ENCODE measurements around the gene CHST3.
"Not testable (repeated sequence)": the region's sequence is repeated elsewhere in the genome, so short reads cannot be mapped to it uniquely, and the experiment has no call there.

CHST3 gene

GRCh38 chr10:71975087-71975870 lies 11.1 kb downstream of the CHST3 start:
- FAIRE-seq = no peak

DNA sequence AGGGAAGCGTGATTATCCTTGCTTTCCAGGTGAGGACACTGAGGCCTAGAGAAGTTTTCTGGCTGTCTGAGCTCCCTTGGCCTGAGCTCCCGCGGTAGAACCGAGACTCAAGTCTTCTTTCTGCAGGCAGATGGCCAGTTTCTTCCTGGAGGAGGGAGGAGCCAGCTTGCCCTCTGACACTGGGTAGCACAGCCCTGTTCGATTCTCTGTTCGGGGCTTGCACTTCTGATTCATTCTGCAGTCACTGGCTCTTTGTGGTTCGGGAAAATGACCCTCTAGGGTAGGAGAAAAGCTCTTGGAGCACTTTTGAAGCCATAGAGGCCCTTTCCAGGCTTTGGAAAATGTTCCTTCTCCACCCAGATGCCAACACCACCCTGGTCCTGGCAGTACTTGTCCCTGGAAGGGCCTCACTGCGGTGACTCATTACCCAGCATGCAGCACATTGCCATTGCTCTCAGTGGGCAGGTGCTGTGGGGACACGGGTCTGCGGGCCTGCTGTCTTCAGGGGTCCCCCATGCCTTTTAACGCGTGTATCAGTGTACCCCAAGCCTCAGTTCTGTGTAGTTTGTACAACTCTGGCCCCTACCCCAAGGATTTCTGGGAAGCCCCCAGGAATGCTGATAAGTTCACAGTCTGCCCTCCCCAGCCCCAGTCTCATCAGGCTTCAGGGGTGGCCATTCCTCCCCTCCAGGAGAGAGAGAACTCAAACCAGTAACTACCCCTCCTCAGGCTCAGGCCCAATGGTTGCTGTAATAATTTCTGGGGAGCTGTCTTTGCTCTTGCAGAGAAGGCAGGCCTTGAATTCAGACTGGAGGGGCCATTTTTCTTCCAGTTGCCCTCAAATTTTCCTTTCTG lies 11.9 kb downstream of the CHST3 start:
- FAIRE-seq = no peak

DNA sequence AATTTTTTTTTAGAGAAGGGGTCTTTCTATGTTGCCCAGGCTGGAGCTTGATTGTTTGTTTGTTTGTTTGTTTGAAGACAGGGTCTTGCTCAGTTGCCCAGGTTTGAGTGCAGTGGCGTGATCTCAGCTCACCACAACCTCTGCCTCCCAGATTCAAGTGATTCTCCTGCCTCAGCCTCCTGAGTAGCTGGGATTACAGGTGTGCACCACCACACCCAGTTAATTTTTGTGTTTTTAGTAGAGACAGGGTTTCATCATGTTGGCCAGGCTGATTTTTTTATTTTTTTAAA lies 13.4 kb downstream of the CHST3 start:
- FAIRE-seq = not testable (repeated sequence)

DNA sequence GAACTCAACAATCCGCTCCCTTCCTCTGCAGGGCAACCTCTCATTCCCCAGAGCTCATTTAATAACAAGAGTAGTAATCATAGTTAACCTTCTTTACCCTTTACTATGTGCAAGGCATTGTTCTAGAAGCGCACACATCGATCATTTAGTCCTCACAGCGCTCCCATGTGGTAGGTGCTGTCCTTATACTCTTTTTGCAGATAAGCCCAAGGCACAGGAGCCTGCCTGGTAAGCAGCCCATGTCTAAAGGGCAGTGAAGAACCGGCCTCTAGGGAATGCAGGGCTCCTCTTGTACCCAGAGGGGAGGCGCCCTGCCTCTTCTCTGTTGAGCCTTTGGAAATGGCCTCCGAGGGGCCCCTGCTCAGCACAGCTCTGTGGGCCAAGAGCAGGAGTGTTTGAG lies 14.3 kb downstream of the CHST3 start:
- FAIRE-seq = no peak

DNA sequence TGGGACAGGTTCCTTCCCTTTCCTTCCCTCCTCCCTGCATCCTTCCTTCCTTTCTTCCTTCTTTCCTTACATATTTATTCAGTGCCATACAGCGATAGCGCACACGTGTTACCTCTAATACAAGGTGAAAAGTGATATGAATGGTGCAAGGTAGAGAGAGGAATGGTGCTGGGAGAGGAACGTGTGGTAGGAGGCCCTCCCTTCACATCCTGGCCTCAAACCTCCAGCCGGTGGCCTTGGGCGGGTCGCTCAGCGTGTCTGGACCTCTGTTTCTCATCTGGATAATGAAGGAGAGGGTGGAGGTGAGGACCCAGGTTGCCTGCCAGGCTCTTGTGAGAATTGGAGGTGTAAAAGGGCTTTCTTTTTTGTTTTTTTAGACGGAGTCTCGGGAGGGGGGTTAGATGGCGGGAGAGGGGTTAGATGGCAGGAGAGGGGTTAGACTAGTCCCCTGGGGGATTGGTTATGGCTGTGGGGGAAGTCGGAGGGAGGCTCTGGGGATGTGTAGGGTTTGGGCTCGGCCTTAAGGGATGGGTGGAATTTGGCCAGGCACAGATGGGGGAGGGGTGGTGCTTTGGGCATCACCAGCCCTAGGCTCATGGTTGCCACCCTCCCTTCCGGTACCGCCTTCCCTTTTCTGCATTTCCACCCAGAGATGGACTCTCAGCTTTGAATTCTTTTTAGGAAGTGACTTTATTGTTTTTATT lies 14.9 kb downstream of the CHST3 start:
- FAIRE-seq = no peak

DNA sequence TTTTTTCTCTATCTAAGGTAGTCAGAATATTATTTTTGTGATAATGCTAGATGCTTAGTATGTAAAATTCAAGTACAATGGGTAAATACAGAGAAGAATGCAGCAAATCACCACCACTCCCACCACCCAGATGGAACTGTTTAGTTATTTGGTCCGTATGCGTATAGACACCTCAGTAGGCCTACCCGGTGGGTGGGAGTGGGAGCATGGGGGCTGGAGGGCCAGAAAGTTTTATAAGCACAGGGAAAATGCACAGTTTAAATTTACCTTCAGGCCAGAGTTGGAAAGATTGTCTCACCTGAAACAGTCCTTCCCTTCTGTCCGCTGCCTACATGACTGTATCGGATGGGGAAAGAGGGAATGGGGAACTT lies 15.5 kb downstream of the CHST3 start:
- no peak for FAIRE-seq

GRCh38 chr10:71980181-71981014 lies 16.2 kb downstream of the CHST3 start:
- no peak for FAIRE-seq

- FAIRE-seq = no peak
These were observed 17.1 kb downstream of the CHST3 start for GRCh38 chr10:71981015-71981875.

- FAIRE-seq = no peak
These were observed 17.7 kb downstream of the CHST3 start for GRCh38 chr10:71981876-71982230.

- FAIRE-seq = no peak
These were observed 18.3 kb downstream of the CHST3 start for GRCh38 chr10:71982269-71983178.

- FAIRE-seq = no peak
These were observed 20.1 kb downstream of the CHST3 start for GRCh38 chr10:71984126-71984808.

DNA sequence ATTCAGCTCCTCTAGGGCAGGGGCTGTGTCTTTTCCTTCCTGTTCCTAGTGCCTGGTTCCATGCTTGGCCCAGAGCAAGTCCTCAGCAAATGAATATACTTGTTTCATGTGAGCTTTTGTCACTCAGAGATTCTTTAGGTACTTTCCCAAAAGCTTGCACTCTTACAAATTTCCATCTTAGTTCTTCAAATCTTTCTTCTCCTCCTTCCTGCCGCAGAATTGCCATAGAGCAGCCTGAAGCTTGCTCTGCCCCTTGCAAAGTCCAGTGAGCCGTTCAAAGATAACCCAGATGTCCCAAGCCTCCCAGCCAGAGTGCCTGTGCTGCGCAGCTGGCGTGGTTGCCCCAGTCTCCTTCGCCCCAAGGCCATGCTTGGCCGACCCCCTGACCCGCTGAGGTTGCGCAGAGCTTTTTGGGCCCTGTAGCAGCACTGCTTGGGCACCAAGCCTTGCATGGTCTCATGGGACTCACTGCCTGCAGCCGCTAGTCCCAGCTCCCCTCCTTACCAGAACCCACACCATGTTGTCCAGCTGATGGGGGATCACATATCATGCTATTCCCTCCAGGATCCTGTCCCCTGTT lies 20.7 kb downstream of the CHST3 start:
- FAIRE-seq = no peak

DNA sequence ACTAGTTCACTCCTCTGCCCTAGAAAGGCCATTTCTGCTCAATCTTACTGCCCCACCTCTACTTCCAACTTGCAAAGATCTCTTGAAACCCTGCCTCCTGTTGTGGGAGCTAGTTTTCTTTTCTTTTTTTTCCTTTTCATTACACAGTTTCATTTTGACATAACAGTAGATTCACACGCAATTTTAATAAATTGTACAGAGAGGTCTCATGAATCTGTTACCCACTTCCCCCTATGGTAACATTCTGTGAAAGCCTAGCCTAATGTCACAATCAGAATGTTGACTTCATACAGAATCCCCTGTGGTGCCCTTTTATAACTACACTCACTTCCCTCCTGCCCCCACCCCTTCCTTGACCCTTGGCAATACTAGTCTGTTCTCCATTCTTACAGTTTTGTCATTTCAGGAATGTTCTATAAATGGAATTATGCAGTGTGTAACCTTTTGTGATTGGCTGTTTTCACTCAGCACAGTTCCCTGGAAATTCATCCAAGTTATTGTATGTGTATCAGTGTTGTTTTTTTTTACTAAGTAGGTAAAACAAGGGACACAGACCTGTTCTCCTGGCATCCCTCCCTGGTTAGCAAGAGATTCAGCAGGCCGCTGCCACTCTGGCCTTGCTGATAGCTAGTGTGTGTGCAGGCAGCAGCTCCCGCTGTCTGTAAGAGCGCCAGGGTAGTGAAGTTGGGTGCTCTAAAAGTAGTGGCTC lies 21.5 kb downstream of the CHST3 start:
- no peak for FAIRE-seq

DNA sequence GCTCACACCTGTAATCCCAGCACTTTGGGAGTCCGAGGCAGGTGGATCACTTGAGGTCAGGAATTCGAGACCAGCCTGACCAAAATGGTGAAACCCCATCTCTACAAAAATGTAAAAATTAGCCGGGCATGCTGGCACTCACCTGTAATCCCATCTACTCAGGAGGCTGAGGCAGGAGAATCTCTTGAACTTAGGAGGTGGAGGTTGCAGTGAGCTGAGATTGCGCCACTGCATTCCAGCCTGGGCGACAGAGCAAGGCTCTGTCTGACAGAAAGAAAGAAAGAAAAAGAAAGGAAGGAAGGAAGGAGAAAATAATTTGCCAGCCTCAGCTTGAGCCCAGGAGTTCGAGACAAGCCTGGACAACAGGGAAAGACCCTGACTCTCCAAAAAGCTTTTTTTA lies 24.7 kb downstream of the CHST3 start:
- FAIRE-seq = not testable (repeated sequence)

GRCh38 chr10:71989661-71990454 lies 25.7 kb downstream of the CHST3 start:
- FAIRE-seq = no peak

GRCh38 chr10:71990706-71991269 lies 26.6 kb downstream of the CHST3 start:
- FAIRE-seq = no peak

DNA sequence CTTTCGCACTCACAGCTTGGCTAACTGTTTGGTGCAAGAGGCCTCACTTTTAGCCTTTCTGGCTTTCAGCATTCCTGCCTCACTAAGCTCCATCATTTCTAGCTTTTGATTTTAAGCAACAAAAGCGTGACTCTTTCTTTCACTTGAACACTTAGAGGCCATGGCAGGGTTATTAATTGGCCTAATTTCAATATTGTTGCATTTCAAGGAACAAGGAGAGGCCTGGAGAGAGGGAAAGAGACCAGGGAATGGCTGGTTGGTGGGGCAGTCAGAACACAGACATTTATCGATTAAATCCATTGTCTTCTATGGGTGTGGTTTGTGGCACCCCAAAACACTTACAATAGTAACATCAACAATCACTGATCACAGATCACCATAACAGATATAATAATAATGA lies 31.3 kb downstream of the CHST3 start:
- FAIRE-seq = no peak
